ENCODE data around the gene SLC13A3. TPM values are rescaled to one million over a fixed set of nuclear protein-coding genes. Genes with fewer than 3 reads are reported as not detected.

Gene SLC13A3
- total and polyA plus RNA-seq, 4 donors, result 1.5 to 10.7 (median 8.3) TPM

- peaks cover 0 to 36% (median 15%) of the 10 kb centered on the region in 4 donors for H3K4me1 ChIP-seq (ENCODE audit: control insufficient read depth in 4 of 4, insufficient read depth in 4 of 4, low read length in 3 of 4)
- H3K27ac ChIP-seq (ENCODE audit: low read depth in 1 of 2, low read length in 2 of 2), result no peak overlapping the region
- H3K27me3 ChIP-seq (ENCODE audit: control insufficient read depth in 4 of 4, insufficient read depth in 4 of 4, low read length in 3 of 4), result no peaks in the 10 kb centered on the region
- no peak overlapping the region for H3K4me3 ChIP-seq (ENCODE audit: low read depth in 1 of 3, low read length in 3 of 3)
- no peak overlapping the region for H3K9ac ChIP-seq (ENCODE audit: low read depth in 1 of 2, low read length in 2 of 2)
- WGBS, result 90% methylated on average over 5 of the region's 5 CpGs
- TF ChIP-seq, protein P1, sequence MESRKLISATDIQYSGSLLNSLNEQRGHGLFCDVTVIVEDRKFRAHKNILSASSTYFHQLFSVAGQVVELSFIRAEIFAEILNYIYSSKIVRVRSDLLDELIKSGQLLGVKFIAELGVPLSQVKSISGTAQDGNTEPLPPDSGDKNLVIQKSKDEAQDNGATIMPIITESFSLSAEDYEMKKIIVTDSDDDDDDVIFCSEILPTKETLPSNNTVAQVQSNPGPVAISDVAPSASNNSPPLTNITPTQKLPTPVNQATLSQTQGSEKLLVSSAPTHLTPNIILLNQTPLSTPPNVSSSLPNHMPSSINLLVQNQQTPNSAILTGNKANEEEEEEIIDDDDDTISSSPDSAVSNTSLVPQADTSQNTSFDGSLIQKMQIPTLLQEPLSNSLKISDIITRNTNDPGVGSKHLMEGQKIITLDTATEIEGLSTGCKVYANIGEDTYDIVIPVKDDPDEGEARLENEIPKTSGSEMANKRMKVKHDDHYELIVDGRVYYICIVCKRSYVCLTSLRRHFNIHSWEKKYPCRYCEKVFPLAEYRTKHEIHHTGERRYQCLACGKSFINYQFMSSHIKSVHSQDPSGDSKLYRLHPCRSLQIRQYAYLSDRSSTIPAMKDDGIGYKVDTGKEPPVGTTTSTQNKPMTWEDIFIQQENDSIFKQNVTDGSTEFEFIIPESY (IDR thresholded peaks at IDR 0.05), result no peak
- H3K36me3 ChIP-seq (ENCODE audit: control insufficient read depth in 4 of 4, insufficient read depth in 3 of 4, low read depth in 1 of 4, low read length in 3 of 4), result no peaks in the 10 kb centered on the region
- no peaks in the 10 kb centered on the region for H3K9me3 ChIP-seq (ENCODE audit: control insufficient read depth in 4 of 4, low read length in 3 of 4)
- DNase-seq (ENCODE audit: low spot score), result no peak
These were observed 21.4 kb upstream of the SLC13A3 start for GRCh38 chr20:46672543-46673148.

DNA sequence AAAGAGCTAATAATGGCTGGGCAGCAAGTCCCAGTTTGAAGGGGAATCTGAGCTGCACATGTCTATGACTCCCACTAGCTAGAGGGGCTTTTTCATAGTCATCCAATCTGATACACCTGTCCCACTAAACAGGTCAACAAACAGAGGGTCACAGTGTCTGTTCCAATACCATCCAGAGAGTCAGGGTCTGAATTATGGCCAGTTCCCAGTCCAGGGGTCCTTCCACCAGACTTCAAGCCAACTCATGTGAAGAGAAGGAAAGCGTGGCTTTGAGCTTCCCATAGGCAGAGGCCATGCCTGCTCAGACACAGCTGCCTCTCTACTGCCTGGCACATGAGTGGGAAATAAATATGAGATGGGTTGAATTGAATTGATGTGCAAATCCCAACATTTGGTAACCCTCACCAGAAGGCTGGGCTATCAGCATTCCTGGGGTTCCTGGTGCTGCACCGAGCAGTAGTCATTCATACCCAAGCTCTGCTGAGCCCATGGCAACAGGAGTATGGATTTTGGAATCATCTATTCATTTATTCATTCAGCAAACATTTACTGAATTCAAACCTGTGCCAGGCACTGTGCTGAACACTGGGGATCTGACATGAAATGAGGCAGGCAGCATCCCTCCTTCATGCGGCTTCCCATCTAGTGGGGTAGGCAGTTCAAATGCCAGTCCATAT, 20.7 kb upstream of the SLC13A3 start:
- Histone ChIP-seq H3K4me3 (ENCODE audit: low read depth in 1 of 3, low read length in 3 of 3) (no peak overlapping the region), H3K36me3 (ENCODE audit: control insufficient read depth in 4 of 4, insufficient read depth in 3 of 4, low read depth in 1 of 4, low read length in 3 of 4) (no peaks in the 10 kb centered on the region), H3K9me3 (ENCODE audit: control insufficient read depth in 4 of 4, low read length in 3 of 4) (no peaks in the 10 kb centered on the region), H3K27me3 (ENCODE audit: control insufficient read depth in 4 of 4, insufficient read depth in 4 of 4, low read length in 3 of 4) (no peaks in the 10 kb centered on the region), H3K27ac (ENCODE audit: low read depth in 1 of 2, low read length in 2 of 2) (no peak overlapping the region), H3K4me1 (ENCODE audit: control insufficient read depth in 4 of 4, insufficient read depth in 4 of 4, low read length in 3 of 4) (peaks cover 0 to 37% (median 20%) of the 10 kb centered on the region in 4 donors), H3K9ac (ENCODE audit: low read depth in 1 of 2, low read length in 2 of 2) (no peak overlapping the region)
- no peak for DNase-seq (ENCODE audit: low spot score)
- 97% methylated on average over 3 of the region's 3 CpGs for WGBS
- TF ChIP-seq REST (IDR thresholded peaks at IDR 0.05), result no peak

DNA sequence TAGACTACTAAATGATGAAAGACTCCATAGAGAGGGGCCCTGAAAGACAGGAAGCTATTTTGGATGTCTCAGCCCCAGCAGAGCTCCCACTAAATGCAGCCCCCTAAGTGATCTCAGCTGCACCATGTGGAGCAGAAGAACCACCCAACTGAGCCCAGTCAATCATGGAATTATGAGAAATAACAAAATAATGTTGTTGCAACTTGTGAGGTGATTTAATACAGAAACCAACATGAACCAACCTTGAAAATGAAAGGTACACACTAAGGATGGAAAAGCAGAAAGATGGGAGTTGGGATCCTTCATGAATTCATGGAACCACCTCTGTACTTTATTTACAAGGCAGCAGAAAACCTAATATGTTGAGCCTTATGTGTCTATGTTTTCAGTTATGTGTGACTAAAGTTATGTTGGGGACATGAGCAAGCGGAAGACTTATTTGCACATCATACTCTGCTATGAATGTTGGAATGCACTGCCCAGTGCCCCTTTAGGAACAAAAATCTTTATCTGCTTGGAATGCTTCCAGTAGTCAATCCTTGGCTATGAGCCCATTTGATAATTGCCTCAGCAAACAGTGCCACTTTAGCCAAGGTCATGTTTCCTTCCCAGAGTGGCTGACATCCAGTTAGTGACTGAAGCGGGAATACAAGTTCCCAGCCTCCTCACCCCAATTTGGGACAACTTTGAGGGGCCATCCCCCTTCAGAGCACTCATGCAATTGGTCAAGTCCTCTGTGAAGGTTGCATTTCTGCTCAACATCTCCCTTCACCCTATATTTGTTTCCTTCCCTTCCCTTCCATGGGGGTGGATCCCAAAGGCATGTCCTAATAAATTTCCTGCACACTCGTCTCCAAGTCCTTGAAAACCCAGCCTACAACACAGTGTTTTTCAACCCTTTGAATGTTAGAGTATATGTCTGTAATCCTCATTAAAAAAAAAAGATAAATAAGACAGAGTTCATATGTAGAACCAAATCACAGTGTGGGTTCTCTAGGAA, 19.6 kb upstream of the SLC13A3 start:
- no peak overlapping the region for H3K9ac ChIP-seq (ENCODE audit: low read depth in 1 of 2, low read length in 2 of 2)
- no peaks in the 10 kb centered on the region for H3K27me3 ChIP-seq (ENCODE audit: control insufficient read depth in 4 of 4, insufficient read depth in 4 of 4, low read length in 3 of 4)
- DNase-seq (ENCODE audit: low spot score), result no peak
- H3K4me1 ChIP-seq (ENCODE audit: control insufficient read depth in 4 of 4, insufficient read depth in 4 of 4, low read length in 3 of 4), result peaks cover 1 to 42% (median 21%) of the 10 kb centered on the region in 4 donors
- H3K36me3 ChIP-seq (ENCODE audit: control insufficient read depth in 4 of 4, insufficient read depth in 3 of 4, low read depth in 1 of 4, low read length in 3 of 4), result no peaks in the 10 kb centered on the region
- H3K27ac ChIP-seq (ENCODE audit: low read depth in 1 of 2, low read length in 2 of 2), result peak overlapping the region in 1 of 2 donors; percentile 24
- H3K4me3 ChIP-seq (ENCODE audit: low read depth in 1 of 3, low read length in 3 of 3), result no peak overlapping the region
- WGBS, result 23% methylated on average over 3 of the region's 3 CpGs
- H3K9me3 ChIP-seq (ENCODE audit: control insufficient read depth in 4 of 4, low read length in 3 of 4), result no peaks in the 10 kb centered on the region
- TF ChIP-seq, protein P1 (IDR thresholded peaks at IDR 0.05), result no peak
- peak; percentile 46 for TF ChIP-seq FOXA2 (IDR thresholded peaks at IDR 0.05)
- peak in 1 of 2 donors; percentile 49 for TF ChIP-seq JUND (IDR thresholded peaks at IDR 0.05)
- TF ChIP-seq FOXA1 (IDR thresholded peaks at IDR 0.05), result no peak
- peak; percentile 35 for TF ChIP-seq ATF3 (IDR thresholded peaks at IDR 0.05)
- TF ChIP-seq REST (IDR thresholded peaks at IDR 0.05), result peak; percentile 20
- TF ChIP-seq, protein P2, sequence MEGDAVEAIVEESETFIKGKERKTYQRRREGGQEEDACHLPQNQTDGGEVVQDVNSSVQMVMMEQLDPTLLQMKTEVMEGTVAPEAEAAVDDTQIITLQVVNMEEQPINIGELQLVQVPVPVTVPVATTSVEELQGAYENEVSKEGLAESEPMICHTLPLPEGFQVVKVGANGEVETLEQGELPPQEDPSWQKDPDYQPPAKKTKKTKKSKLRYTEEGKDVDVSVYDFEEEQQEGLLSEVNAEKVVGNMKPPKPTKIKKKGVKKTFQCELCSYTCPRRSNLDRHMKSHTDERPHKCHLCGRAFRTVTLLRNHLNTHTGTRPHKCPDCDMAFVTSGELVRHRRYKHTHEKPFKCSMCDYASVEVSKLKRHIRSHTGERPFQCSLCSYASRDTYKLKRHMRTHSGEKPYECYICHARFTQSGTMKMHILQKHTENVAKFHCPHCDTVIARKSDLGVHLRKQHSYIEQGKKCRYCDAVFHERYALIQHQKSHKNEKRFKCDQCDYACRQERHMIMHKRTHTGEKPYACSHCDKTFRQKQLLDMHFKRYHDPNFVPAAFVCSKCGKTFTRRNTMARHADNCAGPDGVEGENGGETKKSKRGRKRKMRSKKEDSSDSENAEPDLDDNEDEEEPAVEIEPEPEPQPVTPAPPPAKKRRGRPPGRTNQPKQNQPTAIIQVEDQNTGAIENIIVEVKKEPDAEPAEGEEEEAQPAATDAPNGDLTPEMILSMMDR (IDR thresholded peaks at IDR 0.05; ENCODE audit: low read depth, low read length, missing input control), result no peak

All from liver (tissue), 9 donors.